Bronchial epithelial cell (primary cell): ENCODE data around the gene MPRIP. TPM values are rescaled to one million over a fixed set of nuclear protein-coding genes. Genes with fewer than 3 reads are reported as not detected.

Experiments used
- DNase-seq: peaks from one replicate; pipeline ENCODE4 v3.0.0-alpha.2; 2010; ENCODE audit warnings: low read depth
- FAIRE-seq: peaks from 2 replicates; lab custom pipeline; 2011; peaks lifted over from hg19 to GRCh38; lab: Jason Lieb, UNC
- H3K27me3 ChIP-seq: 2 replicates; pipeline ENCODE4 v1.5.1; 2011; ENCODE audit warnings: low read length; ENCODE audit not compliant: control insufficient read depth, insufficient read depth
- H3K36me3 ChIP-seq: 2 replicates; pipeline ENCODE4 v1.5.1; 2011; ENCODE audit warnings: low read length; ENCODE audit not compliant: control insufficient read depth, insufficient read depth
- H3K4me3 ChIP-seq: 2 replicates; pipeline ENCODE4 v1.5.1; 2011; ENCODE audit warnings: mild to moderate bottlenecking, low read depth, low read length, control low read depth
- total RNA-seq: library from RNA; depleted of rRNA; stranded (reverse); fragments of >200 nt; gene quantifications from 2 replicates; pipeline ENCODE4 v1.2.1, GENCODE V29; 2014
- TF ChIP-seq, protein P1 (sequence below): IDR thresholded peaks from 2 replicates; pipeline ENCODE4 v1.5.1; 2011; ENCODE audit warnings: mild to moderate bottlenecking, moderate library complexity, low read length, control low read depth, inconsistent platforms; ENCODE audit not compliant: insufficient read depth, severe bottlenecking

The MPRIP gene
- total RNA-seq, 1 donor from 2014 or later, result 183 TPM

DNA sequence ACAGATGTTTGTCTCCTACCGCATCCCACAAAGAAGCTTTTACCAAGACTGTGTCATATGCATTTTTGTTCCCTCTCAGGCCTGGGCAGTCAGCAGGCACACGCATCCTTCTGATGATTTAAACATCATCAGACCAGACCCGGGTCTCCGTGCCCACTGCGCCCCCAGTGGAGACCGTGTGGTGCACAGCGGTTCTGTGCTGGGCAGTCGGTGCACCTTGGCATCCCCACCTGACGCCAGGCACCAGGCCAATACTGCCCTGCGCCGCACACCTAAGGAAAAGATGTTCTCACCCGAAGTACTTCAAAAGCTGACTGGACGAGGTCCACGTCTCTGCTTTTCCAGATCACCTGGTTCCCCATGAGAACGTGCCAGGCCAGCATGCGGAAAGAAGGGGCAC lies 174.5 kb downstream of the MPRIP start:
- TF ChIP-seq, protein P1, sequence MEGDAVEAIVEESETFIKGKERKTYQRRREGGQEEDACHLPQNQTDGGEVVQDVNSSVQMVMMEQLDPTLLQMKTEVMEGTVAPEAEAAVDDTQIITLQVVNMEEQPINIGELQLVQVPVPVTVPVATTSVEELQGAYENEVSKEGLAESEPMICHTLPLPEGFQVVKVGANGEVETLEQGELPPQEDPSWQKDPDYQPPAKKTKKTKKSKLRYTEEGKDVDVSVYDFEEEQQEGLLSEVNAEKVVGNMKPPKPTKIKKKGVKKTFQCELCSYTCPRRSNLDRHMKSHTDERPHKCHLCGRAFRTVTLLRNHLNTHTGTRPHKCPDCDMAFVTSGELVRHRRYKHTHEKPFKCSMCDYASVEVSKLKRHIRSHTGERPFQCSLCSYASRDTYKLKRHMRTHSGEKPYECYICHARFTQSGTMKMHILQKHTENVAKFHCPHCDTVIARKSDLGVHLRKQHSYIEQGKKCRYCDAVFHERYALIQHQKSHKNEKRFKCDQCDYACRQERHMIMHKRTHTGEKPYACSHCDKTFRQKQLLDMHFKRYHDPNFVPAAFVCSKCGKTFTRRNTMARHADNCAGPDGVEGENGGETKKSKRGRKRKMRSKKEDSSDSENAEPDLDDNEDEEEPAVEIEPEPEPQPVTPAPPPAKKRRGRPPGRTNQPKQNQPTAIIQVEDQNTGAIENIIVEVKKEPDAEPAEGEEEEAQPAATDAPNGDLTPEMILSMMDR, result peak; percentile 8
- no peak for DNase-seq
- H3K36me3 ChIP-seq, result peaks cover 45% of the 10 kb centered on the region
- H3K27me3 ChIP-seq, result no peaks in the 10 kb centered on the region
- FAIRE-seq, result peak; percentile 75
- no peak overlapping the region for H3K4me3 ChIP-seq

DNA sequence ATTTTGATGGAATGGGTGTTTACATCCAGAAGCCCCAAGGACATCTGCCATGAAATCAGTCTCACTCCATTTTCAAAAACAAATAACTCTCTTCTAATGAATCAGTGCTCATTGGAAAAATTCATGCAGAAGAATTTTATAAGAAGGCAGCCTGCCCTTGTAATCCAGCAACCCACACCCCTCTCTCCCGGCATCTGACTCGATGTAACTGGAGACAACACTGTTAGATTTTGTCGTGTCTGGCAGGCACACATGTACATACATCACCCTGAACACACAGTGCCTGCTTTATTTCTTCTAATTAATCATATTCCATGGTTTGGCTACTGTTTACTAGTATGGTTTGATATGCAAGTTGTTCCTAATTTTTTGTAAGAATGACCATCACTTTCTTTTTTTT lies 175.7 kb downstream of the MPRIP start:
- TF ChIP-seq, protein P1, result no peak
- peaks cover 47% of the 10 kb centered on the region for H3K36me3 ChIP-seq
- H3K4me3 ChIP-seq, result no peak overlapping the region
- H3K27me3 ChIP-seq, result no peaks in the 10 kb centered on the region
- FAIRE-seq, result no peak
- DNase-seq, result no peak

DNA sequence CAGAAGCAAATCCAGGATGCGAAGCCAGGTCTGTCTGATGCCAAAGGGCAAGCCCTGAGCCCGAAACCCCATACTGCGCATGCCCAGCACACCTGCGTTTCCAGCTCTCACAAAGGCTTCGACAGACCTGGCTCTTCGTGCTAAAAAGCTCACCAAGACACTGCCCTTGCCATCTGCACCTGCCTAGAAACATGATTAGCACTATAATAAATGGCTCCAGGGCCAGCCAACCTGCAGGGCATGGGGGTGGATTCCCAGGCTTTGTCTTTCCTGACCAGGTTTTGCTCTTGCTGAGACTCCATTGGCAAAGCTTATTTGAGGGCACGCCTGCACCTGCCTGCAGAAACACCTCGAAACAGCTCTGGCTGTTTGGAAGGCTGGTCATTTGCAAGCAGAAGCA lies 178.3 kb downstream of the MPRIP start:
- no peak for DNase-seq
- FAIRE-seq, result no peak
- H3K4me3 ChIP-seq, result no peak overlapping the region
- H3K36me3 ChIP-seq, result peaks cover 53% of the 10 kb centered on the region
- H3K27me3 ChIP-seq, result no peaks in the 10 kb centered on the region
- TF ChIP-seq, protein P1, result no peak

DNA sequence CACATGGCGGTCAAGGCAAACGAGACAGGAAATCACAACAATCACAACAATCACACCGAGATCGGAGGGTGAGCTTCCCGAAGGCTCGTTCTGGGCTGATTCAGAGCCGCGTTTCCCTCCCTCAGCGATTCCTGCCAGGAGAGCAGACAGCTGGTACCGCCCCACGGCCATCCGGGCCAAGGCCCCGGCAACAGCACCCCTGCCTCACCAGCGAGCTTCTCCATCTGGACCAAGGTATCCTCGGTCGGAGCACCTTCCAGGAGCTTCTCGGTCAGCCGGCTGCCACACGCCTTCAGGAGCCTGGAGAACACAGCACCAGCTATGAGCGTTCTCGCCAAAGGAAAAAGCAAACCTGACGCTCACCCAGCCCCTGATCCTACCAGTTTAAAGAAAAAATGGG lies 179.1 kb downstream of the MPRIP start:
- DNase-seq (no peak), FAIRE-seq (no peak)
- Histone ChIP-seq H3K27me3 (no peaks in the 10 kb centered on the region), H3K36me3 (peaks cover 49% of the 10 kb centered on the region), H3K4me3 (no peak overlapping the region)
- TF ChIP-seq, protein P1, result no peak

DNA sequence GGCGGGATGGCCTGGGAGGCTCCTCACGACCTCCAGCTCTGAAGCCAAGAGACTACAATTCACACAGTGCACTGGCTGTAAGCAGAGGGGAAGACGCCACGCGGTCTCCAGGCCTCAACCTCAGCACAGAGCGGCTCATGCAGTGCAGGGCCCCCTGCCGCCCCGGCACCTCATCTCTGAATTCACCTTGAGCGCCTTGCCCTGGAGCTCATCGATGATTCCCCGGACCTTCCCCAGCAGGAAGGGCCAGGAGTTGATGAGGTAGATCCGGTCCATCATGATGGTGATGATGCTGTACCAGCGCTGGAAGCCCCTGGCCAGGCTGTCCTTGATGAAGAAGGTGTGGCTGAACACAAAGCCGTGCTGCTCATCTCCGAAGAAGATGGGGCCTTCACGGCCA lies 181.5 kb downstream of the MPRIP start:
- Histone ChIP-seq H3K36me3 (peaks cover 59% of the 10 kb centered on the region), H3K4me3 (no peak overlapping the region), H3K27me3 (no peaks in the 10 kb centered on the region)
- TF ChIP-seq, protein P1, result no peak
- no peak for DNase-seq
- FAIRE-seq, result no peak

DNA sequence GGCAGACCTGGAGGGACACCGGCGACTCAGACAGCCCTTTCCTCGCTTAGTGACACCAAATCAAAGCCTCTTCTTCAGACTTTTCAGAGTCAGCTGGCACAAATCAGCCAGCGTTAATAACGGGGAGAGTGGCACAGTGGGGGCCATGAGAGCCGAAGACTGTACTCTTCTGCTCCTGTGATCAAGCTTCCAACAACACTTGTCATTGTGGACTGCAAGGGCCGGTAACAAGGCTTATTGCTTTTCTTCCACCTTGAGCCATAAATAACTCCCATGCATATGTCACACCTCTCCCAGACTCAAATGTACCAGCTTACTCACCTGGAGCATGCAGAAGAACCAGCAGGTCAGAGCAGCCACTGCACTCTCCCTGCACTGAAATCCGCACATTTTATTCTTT lies 181.9 kb downstream of the MPRIP start:
- Histone ChIP-seq H3K4me3 (no peak overlapping the region), H3K36me3 (peaks cover 58% of the 10 kb centered on the region), H3K27me3 (no peaks in the 10 kb centered on the region)
- no peak for DNase-seq
- TF ChIP-seq, protein P1, result no peak
- FAIRE-seq, result no peak
